Natural killer cell (primary cell): Measurements from ENCODE around the gene ANKRD34A. TPM values are rescaled to one million over a fixed set of nuclear protein-coding genes. Genes with fewer than 3 reads are reported as not detected.

Experiments
- ATAC-seq, 3 donors: fragments of 150-1000 bp in 2 of 3; fragments of 200-7000 bp in 1 of 3; cut with Tn5 transposase; 1 replicate in 1 of 3; 2 replicates in 2 of 3; pipeline ENCODE4 v1.10.0; 2021; ENCODE audit warnings: mild to moderate bottlenecking in 2 of 3, moderate library complexity in 2 of 3
- DNase-seq, 2 donors: peaks; one replicate each; pipeline versions ENCODE4 v3.0.0 to v3.0.0-alpha.2; 2013 to 2021; ENCODE audit warnings: mixed read lengths in 1 of 2
- H3K27ac ChIP-seq: one replicate; pipeline ENCODE4 v1.5.1; 2013; ENCODE audit warnings: mild to moderate bottlenecking, low read length
- H3K27me3 ChIP-seq: one replicate; pipeline ENCODE4 v1.6.1; 2013; ENCODE audit warnings: low read length; ENCODE audit not compliant: control insufficient read depth, insufficient read depth
- H3K36me3 ChIP-seq: one replicate; pipeline ENCODE4 v1.6.1; 2013; ENCODE audit warnings: low read length; ENCODE audit not compliant: control insufficient read depth, insufficient read depth
- H3K4me1 ChIP-seq: one replicate; pipeline ENCODE4 v1.6.1; 2013; ENCODE audit warnings: low read length; ENCODE audit not compliant: control insufficient read depth, insufficient read depth
- H3K4me3 ChIP-seq: one replicate; pipeline ENCODE4 v1.5.1; 2013; ENCODE audit warnings: low read length
- H3K9me3 ChIP-seq: one replicate; pipeline ENCODE4 v1.6.1; 2013; ENCODE audit warnings: low read length; ENCODE audit not compliant: control insufficient read depth, insufficient read depth
- H3K27ac Mint-ChIP-seq, 2 donors: one replicate each; pipeline ENCODE4 v1.8.0; 2022; ENCODE audit warnings: mild to moderate bottlenecking in 2 of 2, mixed read lengths in 2 of 2, moderate library complexity in 1 of 2
- H3K27me3 Mint-ChIP-seq, 2 donors: one replicate each; pipeline ENCODE4 v1.8.0; 2022; ENCODE audit warnings: low read depth in 2 of 2, mixed read lengths in 2 of 2
- H3K36me3 Mint-ChIP-seq: one replicate; pipeline ENCODE4 v1.8.0; 2022; ENCODE audit warnings: mixed read lengths
- H3K4me1 Mint-ChIP-seq, 2 donors: one replicate each; pipeline ENCODE4 v1.8.0; 2022; ENCODE audit warnings: mixed read lengths in 2 of 2
- H3K4me3 Mint-ChIP-seq: one replicate; pipeline ENCODE4 v1.8.0; 2022; ENCODE audit warnings: mild to moderate bottlenecking, moderate library complexity, mixed read lengths
- H3K9me3 Mint-ChIP-seq, 2 donors: one replicate each; pipeline ENCODE4 v1.8.0; 2022; ENCODE audit warnings: mixed read lengths in 2 of 2
- CTCF ChIP-seq: fragments of 200-600 bp; IDR thresholded peaks from one replicate; pipeline ENCODE4 v1.8.0; 2022; ENCODE audit warnings: antibody characterized with exemption
- WGBS: methylation state at CpG from one replicate; pipeline ENCODE4 v1.1.7; 2013; ENCODE audit warnings: missing lambda C conversion rate; ENCODE audit not compliant: insufficient coverage; 5-methylcytosine and 5-hydroxymethylcytosine counted together
- intact Hi-C: fragments of 100-400 bp; cut with micrococcal nuclease; formaldehyde crosslinking; loops from one replicate; pipeline ENCODE4 v1.14.2; 2022
- total RNA-seq, 4 donors: library from RNA; stranded (reverse); fragments of 120-200 nt in 1 of 4; gene quantifications; one replicate each; pipeline versions ENCODE4 v1.2.3 to v1.2.4, GENCODE V29; 2013 to 2022

Gene ANKRD34A
- total RNA-seq, 3 donors from 2014 or later (not counting 1 experiment from before 2014, with no cell fraction given), result 1.4 to 1.9 (median 1.4) TPM

GRCh38 chr1:145949219-145949618 is 15.2 kb downstream of the ANKRD34A start:
- no peak for TF ChIP-seq CTCF
- WGBS, result 98% methylated on average over 4 of the region's 4 CpGs
- DNase-seq (no peak), ATAC-seq (no peak)
- peak overlapping the region in 1 of 2 donors; percentile 7 for H3K27ac Mint-ChIP-seq
- no peak overlapping the region for H3K27ac ChIP-seq
- no peaks in the 10 kb centered on the region for H3K27me3 ChIP-seq
- H3K36me3 ChIP-seq, result peaks cover 12% of the 10 kb centered on the region
- no peaks in the 10 kb centered on the region for H3K9me3 Mint-ChIP-seq
- H3K4me1 Mint-ChIP-seq, result peaks cover 18 to 49% of the 10 kb centered on the region in 2 donors
- H3K4me3 Mint-ChIP-seq, result no peak overlapping the region
- H3K9me3 ChIP-seq, result no peaks in the 10 kb centered on the region
- no peaks in the 10 kb centered on the region for H3K27me3 Mint-ChIP-seq
- intact Hi-C loops, result no loop called here
- H3K4me3 ChIP-seq, result no peak overlapping the region
- peaks cover 9% of the 10 kb centered on the region for H3K4me1 ChIP-seq
- H3K36me3 Mint-ChIP-seq, result no peaks in the 10 kb centered on the region

GRCh38 chr1:145947551-145947950 is 16.8 kb downstream of the ANKRD34A start:
- no peaks in the 10 kb centered on the region for H3K9me3 ChIP-seq
- no peak for DNase-seq
- ATAC-seq, result no peak
- Mint-ChIP-seq H3K36me3 (peaks cover 7% of the 10 kb centered on the region), H3K27me3 (no peaks in the 10 kb centered on the region), H3K4me3 (no peak overlapping the region), H3K27ac (peak overlapping the region in 1 of 2 donors; percentile 50), H3K4me1 (peaks cover 20 to 39% of the 10 kb centered on the region in 2 donors), H3K9me3 (no peaks in the 10 kb centered on the region)
- 96% methylated on average over 4 of the region's 4 CpGs for WGBS
- no peak for TF ChIP-seq CTCF
- H3K27ac ChIP-seq, result no peak overlapping the region
- peaks cover 9% of the 10 kb centered on the region for H3K4me1 ChIP-seq
- intact Hi-C loops, result no loop called here
- H3K36me3 ChIP-seq, result peaks cover 17% of the 10 kb centered on the region
- H3K27me3 ChIP-seq, result no peaks in the 10 kb centered on the region
- no peak overlapping the region for H3K4me3 ChIP-seq

GRCh38 chr1:145946477-145946986 is 17.8 kb downstream of the ANKRD34A start:
- H3K4me3 Mint-ChIP-seq, result no peak overlapping the region
- peaks cover 24% of the 10 kb centered on the region for H3K36me3 ChIP-seq
- no peak for ATAC-seq
- H3K27me3 ChIP-seq, result no peaks in the 10 kb centered on the region
- no peak overlapping the region for H3K27ac ChIP-seq
- H3K9me3 ChIP-seq, result no peaks in the 10 kb centered on the region
- H3K4me1 ChIP-seq, result peaks cover 9% of the 10 kb centered on the region
- H3K4me1 Mint-ChIP-seq, result peaks cover 14 to 36% of the 10 kb centered on the region in 2 donors
- intact Hi-C loops, result no loop called here
- peaks cover 14% of the 10 kb centered on the region for H3K36me3 Mint-ChIP-seq
- no peaks in the 10 kb centered on the region for H3K9me3 Mint-ChIP-seq
- TF ChIP-seq CTCF, result no peak
- no peaks in the 10 kb centered on the region for H3K27me3 Mint-ChIP-seq
- no peak overlapping the region for H3K27ac Mint-ChIP-seq
- H3K4me3 ChIP-seq, result no peak overlapping the region
- 100% methylated on average over 2 of the region's 4 CpGs for WGBS
- DNase-seq, result no peak

GRCh38 chr1:145944532-145944931 is 19.8 kb downstream of the ANKRD34A start:
- Histone ChIP-seq H3K4me3 (no peak overlapping the region), H3K36me3 (peaks cover 20% of the 10 kb centered on the region), H3K27ac (no peak overlapping the region), H3K27me3 (no peaks in the 10 kb centered on the region), H3K9me3 (no peaks in the 10 kb centered on the region), H3K4me1 (no peaks in the 10 kb centered on the region)
- intact Hi-C loops, result no loop called here
- Mint-ChIP-seq H3K9me3 (no peaks in the 10 kb centered on the region), H3K27ac (no peak overlapping the region), H3K4me3 (no peak overlapping the region), H3K4me1 (peaks cover 11 to 18% of the 10 kb centered on the region in 2 donors), H3K27me3 (no peaks in the 10 kb centered on the region), H3K36me3 (peaks cover 14% of the 10 kb centered on the region)
- ATAC-seq (no peak), DNase-seq (no peak)
- WGBS, result 90% methylated on average over 3 of the region's 3 CpGs
- TF ChIP-seq CTCF, result no peak
